Skin of body (tissue), 2 donors: ENCODE measurements around the gene SRRT. TPM values are rescaled to one million over a fixed set of nuclear protein-coding genes. Genes with fewer than 3 reads are reported as not detected.
A peak's percentile ranks its signal among the peaks of the same experiment; 100 is the strongest.

ENCODE experiments used
- DNase-seq: peaks from one replicate; lab custom pipeline; 2025; lab: John Stamatoyannopoulos, UW
- total RNA-seq: library from RNA; depleted of rRNA; stranded (reverse); fragments of >200 nt; gene quantifications from one replicate; pipeline ENCODE4 v1.2.3, GENCODE V29; 2014

Gene SRRT
- 42.6 TPM for total RNA-seq

- peak; percentile 99 for DNase-seq
Observed at GRCh38 chr7:100874577-100875355, at the start of gene SRRT. Gene SRRT, plus strand, starts transcription at chr7:100875103. Its CDS starts 488 bp downstream, at chr7:100875591.

- peak; percentile 16 for DNase-seq
Observed at GRCh38 chr7:100825215-100825671, 49.7 kb upstream of the SRRT start.

- DNase-seq: no peak
Observed at GRCh38 chr7:100825751-100826513, 49.0 kb upstream of the SRRT start.

- DNase-seq: no peak
Observed at GRCh38 chr7:100826514-100827329, 48.2 kb upstream of the SRRT start.

DNA sequence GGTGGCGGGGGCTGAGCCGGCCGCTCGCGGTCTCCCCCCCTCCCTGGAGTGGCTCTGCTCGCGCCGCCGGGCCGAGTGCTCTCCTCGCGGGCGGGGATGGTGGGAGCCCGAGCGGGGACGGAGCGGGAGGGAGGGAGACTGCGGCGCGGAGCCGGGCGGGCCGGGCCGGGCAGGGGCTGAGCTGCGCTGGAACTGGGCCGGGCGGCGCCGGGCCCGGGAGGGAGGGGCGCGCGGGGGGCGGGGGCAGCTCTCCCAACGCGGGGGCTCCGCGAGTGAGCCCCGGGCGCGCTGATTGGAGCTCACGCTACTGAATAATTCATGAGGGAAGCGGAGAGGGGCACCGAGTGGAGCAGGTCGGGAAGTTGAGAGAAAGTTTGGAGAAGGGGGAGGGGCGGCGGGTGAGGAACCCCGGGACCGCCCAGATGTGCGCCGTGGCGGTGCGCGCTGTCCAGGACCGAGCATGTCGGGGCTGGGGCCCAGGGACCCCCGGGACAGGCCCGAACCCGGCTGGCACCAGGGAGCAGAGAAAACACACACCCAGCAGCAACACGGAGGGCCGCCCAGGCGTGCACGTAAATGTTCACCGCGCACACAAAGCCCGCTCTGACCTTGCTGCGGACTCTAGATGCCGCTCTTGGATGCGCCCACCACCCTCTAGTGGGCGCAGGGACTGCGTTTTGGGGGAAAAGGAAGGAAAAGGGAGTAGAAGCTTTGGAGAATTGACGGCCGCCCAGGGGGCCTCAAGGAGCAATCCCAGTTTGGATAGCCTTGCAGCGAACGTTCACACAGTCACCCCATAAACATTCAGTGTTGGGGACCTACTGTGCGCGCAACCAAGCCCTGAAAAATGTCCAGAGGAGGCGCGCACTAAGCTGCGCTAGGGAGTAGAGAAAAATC, 47.3 kb upstream of the SRRT start, which contains the start of gene EPHB4:
Gene EPHB4 (minus strand): TSS at position 194 of the 897 bp plus-strand sequence. CDS start 493 bp downstream, outside the sequence.
- peak; percentile 93 for DNase-seq

DNA sequence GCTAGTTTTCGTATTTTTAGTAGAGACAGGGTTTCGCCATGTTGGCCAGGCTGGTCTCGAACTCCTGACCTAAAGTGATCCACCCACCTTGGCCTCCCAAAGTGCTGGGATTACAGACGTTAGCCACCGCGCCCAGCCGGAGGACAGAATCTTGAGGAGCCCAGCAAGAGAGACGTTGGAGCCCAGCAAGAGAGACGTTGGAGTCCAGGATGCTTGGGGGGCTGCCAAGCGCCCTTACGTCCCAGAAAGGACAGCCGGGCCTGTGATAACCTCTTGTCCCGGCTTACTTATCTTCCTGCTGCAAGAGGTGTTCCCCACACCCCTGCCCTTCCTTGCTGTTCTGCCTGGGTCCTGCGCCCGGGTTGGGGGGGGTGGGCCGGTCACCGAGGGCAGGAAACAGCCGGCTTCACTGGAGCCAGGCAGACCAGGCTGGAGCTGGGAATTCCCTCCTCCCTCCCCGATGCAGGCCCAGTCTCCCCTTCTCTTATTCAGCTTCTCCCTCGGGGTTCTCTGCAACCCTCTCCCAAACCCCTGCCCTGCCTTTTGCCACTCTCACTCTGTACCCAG, 45.7 kb upstream of the SRRT start:
- no peak for DNase-seq

GRCh38 chr7:100830396-100830795, 44.5 kb upstream of the SRRT start:
- DNase-seq: no peak

DNA sequence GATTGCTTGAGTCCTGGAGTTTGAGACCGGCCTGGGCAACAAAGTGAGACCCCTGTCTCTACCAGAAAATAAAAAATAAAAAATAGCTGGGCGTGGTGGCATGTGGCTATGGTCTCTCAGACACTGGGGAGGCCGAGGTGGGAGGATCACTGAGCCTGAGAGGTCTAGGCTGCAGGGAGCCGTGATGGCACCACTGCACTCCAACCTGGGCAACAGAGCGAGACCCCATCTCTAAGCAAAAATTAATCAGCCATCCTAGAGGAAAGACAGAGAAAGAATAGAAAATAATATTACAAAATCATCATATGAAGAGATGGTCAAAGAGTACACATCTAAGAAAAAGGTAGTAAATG, 42.6 kb upstream of the SRRT start:
- no peak for DNase-seq

DNA sequence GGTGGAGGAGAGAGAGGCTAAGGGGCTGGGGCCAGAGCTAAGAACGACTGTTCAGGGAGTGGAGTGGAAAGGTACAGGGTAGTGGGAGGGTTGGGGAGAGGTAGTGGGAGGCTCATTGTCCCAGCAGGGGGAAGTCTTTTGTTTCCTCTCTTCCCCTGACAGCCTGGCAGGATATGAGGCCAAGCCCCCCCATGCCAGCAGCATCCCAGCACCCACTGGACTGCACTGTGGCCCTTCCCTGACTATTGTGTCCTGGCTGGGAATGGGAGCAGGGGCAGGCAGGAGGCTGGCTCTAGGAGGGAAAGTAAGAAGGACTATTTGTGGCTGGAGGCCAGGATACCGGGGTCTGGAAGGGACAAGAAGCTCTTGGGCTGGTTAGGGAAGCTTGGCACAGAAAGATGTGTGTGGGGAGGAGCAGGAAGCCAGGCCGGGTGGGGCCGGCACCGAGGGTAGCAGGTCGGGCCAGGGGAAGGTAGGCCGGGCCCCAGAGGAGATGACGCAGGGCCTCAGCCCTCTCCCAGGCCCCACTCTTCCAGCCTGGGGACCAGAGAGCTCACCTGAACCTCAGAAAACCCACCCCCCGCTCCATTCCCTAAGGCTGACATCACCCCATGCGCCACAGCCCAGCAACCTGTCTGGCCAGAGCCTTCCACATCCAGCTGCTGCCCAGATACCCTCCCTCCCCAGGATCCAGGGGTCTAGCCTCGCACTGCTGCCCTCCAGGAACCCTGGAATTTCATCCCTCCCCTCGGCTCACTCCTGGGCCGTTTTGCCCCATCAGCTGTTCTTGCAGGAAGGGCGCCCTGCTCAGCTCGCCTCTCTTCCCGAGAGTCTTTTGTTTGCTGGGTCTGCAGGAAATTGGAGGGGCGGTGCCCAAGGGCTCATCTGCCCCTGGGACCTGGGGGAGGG, 38.7 kb upstream of the SRRT start:
- peak; percentile 40 for DNase-seq

DNA sequence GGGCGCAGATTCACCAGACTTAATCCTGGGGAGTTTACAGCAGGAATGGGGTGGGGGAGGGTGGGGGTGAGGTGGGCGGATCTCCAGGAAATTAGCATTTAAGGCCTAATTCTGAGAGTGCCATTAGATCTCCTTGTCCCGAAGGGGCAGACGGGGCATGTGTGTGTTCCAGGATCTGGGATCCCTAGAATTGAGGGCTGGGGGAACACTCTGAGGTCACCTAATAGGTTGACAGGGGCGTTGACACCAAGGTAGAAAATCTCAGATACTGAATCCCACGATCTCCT, 38.1 kb upstream of the SRRT start:
- DNase-seq: no peak

DNA sequence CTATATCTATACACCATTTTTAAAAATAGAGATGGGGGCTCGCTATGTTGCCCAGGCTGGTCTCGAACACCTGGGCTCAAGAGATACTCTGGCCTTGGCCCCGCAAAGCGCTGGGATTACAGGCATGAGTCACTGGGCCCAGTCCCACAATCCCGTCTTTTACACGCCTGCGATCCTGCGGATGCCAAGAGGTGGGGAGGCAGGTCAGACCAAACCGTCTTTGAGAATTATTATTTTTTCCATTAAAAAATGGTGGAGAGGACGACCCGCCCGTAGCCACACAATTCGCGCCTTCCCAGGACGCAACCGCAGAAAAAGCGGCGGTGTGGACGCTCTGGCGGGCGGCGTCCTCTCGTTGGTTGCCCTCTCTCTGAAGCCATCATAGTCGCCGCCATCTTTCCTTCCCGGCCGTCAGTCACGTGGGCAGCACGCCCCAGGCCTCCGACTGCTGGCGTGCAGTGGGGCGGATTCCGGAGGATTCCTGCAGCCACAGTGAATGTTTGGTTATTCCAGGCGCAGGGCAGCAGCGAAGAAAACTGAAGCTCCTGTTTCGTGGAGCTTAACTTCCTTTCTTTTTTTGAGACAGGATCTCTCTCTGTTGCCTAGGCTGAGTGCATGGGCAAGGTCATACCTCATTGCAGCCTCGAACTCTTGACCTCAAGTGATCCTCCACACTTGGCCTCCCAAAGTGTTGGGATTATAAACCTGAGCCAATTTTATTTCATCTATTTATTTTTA, 37.6 kb upstream of the SRRT start:
- DNase-seq: peak; percentile 90

DNA sequence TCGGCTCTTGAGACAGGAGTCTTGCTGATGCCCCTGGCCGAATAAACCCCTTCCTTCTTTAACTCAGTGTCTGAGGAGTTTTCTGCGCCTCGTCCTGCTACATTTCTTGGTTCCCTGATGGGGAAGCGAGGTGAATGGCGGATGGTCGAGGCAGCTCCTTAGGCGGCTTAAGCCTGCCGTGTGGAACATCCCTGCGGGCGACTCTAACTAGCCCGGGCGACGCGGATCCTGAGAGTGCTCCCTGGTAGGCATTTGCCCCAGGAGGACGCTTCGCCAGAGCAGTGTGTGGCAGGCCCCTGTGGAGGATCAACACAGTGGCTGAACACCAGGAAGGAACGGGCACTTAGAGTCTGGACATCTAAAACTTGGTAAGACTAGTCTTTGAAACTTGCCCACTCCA, 35.5 kb upstream of the SRRT start:
- no peak for DNase-seq

GRCh38 chr7:100840470-100841100, 34.3 kb upstream of the SRRT start:
- no peak for DNase-seq

- DNase-seq: no peak
Observed at GRCh38 chr7:100847360-100847759, 27.5 kb upstream of the SRRT start.

GRCh38 chr7:100852048-100852872, 22.6 kb upstream of the SRRT start, which contains the start of gene SLC12A9:
Gene SLC12A9, plus strand, starts transcription at chr7:100852713. Its CDS starts 1,485 bp downstream, at chr7:100854198.
- DNase-seq: peak; percentile 86

GRCh38 chr7:100854146-100854895, 20.6 kb upstream of the SRRT start:
- no peak for DNase-seq
